ENCODE data around the gene KRT17.

KRT17 gene

GRCh38 chr17:41632482-41633105 lies 8.2 kb upstream of the KRT17 start:
- no peak overlapping the region for H3K9ac ChIP-seq (ENCODE audit: low read depth, low read length)
- TF ChIP-seq, protein P1, sequence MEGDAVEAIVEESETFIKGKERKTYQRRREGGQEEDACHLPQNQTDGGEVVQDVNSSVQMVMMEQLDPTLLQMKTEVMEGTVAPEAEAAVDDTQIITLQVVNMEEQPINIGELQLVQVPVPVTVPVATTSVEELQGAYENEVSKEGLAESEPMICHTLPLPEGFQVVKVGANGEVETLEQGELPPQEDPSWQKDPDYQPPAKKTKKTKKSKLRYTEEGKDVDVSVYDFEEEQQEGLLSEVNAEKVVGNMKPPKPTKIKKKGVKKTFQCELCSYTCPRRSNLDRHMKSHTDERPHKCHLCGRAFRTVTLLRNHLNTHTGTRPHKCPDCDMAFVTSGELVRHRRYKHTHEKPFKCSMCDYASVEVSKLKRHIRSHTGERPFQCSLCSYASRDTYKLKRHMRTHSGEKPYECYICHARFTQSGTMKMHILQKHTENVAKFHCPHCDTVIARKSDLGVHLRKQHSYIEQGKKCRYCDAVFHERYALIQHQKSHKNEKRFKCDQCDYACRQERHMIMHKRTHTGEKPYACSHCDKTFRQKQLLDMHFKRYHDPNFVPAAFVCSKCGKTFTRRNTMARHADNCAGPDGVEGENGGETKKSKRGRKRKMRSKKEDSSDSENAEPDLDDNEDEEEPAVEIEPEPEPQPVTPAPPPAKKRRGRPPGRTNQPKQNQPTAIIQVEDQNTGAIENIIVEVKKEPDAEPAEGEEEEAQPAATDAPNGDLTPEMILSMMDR (IDR thresholded peaks at IDR 0.05; ENCODE audit: borderline replicate concordance, extremely low read depth, low read length, poor library complexity, severe bottlenecking): no peak
- no peak for TF ChIP-seq EZH2 (IDR thresholded peaks at IDR 0.05; ENCODE audit: borderline replicate concordance, low read depth, low read length, severe bottlenecking)
- no peaks in the 10 kb centered on the region for H3K9me3 ChIP-seq (ENCODE audit: insufficient read depth, low read length, severe bottlenecking)
- no peak overlapping the region for H3K4me2 ChIP-seq (ENCODE audit: insufficient read depth, low read length)
- no peak for DNase-seq
- H3K4me1 ChIP-seq (ENCODE audit: insufficient read depth, low read length): no peaks in the 10 kb centered on the region
- H3K36me3 ChIP-seq (ENCODE audit: insufficient read depth, low read length): no peaks in the 10 kb centered on the region
- no peak overlapping the region for H2AFZ ChIP-seq (ENCODE audit: low read depth, low read length)
- H3K79me2 ChIP-seq (ENCODE audit: insufficient read depth, low read length): no peaks in the 10 kb centered on the region
- no peaks in the 10 kb centered on the region for H3K27me3 ChIP-seq (ENCODE audit: insufficient read depth, low read length, poor library complexity)
- no peak for ATAC-seq (ENCODE audit: insufficient read depth, low read depth)
- H3K27ac ChIP-seq (ENCODE audit: low read length): no peak overlapping the region
- peaks cover 8% of the 10 kb centered on the region; the same call in 1 of the 2 replicates for H4K20me1 ChIP-seq (ENCODE audit: insufficient read depth, low read length)
- no peak overlapping the region for H3K4me3 ChIP-seq (ENCODE audit: low read depth in 1 of 2, low read length in 2 of 2)

- Histone ChIP-seq H3K9me3 (ENCODE audit: insufficient read depth, low read length, severe bottlenecking) (no peaks in the 10 kb centered on the region), H3K9ac (ENCODE audit: low read depth, low read length) (no peak overlapping the region), H3K27ac (ENCODE audit: low read length) (no peak overlapping the region), H4K20me1 (ENCODE audit: insufficient read depth, low read length) (peaks cover 8% of the 10 kb centered on the region; the same call in 1 of the 2 replicates), H3K4me3 (ENCODE audit: low read depth in 1 of 2, low read length in 2 of 2) (no peak overlapping the region), H3K36me3 (ENCODE audit: insufficient read depth, low read length) (no peaks in the 10 kb centered on the region), H3K27me3 (ENCODE audit: insufficient read depth, low read length, poor library complexity) (no peaks in the 10 kb centered on the region), H3K4me2 (ENCODE audit: insufficient read depth, low read length) (no peak overlapping the region), H2AFZ (ENCODE audit: low read depth, low read length) (no peak overlapping the region), H3K4me1 (ENCODE audit: insufficient read depth, low read length) (no peaks in the 10 kb centered on the region), H3K79me2 (ENCODE audit: insufficient read depth, low read length) (no peaks in the 10 kb centered on the region)
- ATAC-seq (ENCODE audit: insufficient read depth, low read depth) (no peak), DNase-seq (no peak)
- TF ChIP-seq, protein P1 (IDR thresholded peaks at IDR 0.05; ENCODE audit: borderline replicate concordance, extremely low read depth, low read length, poor library complexity, severe bottlenecking): no peak
- no peak for TF ChIP-seq EZH2 (IDR thresholded peaks at IDR 0.05; ENCODE audit: borderline replicate concordance, low read depth, low read length, severe bottlenecking)
Measured at GRCh38 chr17:41631898-41632285, 7.5 kb upstream of the KRT17 start.

GRCh38 chr17:41631025-41631897 lies 6.9 kb upstream of the KRT17 start:
- Histone ChIP-seq H3K27ac (ENCODE audit: low read length) (no peak overlapping the region), H3K9ac (ENCODE audit: low read depth, low read length) (no peak overlapping the region), H2AFZ (ENCODE audit: low read depth, low read length) (no peak overlapping the region), H4K20me1 (ENCODE audit: insufficient read depth, low read length) (peaks cover 8% of the 10 kb centered on the region; the same call in 1 of the 2 replicates), H3K27me3 (ENCODE audit: insufficient read depth, low read length, poor library complexity) (no peaks in the 10 kb centered on the region), H3K79me2 (ENCODE audit: insufficient read depth, low read length) (no peaks in the 10 kb centered on the region), H3K4me2 (ENCODE audit: insufficient read depth, low read length) (no peak overlapping the region), H3K4me3 (ENCODE audit: low read depth in 1 of 2, low read length in 2 of 2) (no peak overlapping the region), H3K36me3 (ENCODE audit: insufficient read depth, low read length) (no peaks in the 10 kb centered on the region), H3K4me1 (ENCODE audit: insufficient read depth, low read length) (no peaks in the 10 kb centered on the region), H3K9me3 (ENCODE audit: insufficient read depth, low read length, severe bottlenecking) (no peaks in the 10 kb centered on the region)
- TF ChIP-seq EZH2 (IDR thresholded peaks at IDR 0.05; ENCODE audit: borderline replicate concordance, low read depth, low read length, severe bottlenecking): no peak
- TF ChIP-seq, protein P1 (IDR thresholded peaks at IDR 0.05; ENCODE audit: borderline replicate concordance, extremely low read depth, low read length, poor library complexity, severe bottlenecking): no peak
- no peak for ATAC-seq (ENCODE audit: insufficient read depth, low read depth)
- DNase-seq: no peak
